Renal cortical epithelial cell (primary cell): Measurements from ENCODE around the gene GABRP. TPM values are rescaled to one million over a fixed set of nuclear protein-coding genes. Genes with fewer than 3 reads are reported as not detected.

Experiments
- DNase-seq: peaks from one replicate; pipeline ENCODE4 v3.0.0-alpha.2; 2011; ENCODE audit warnings: low read depth
- total RNA-seq: library from RNA; depleted of rRNA; stranded (reverse); fragments of >200 nt; gene quantifications from 2 replicates; pipeline ENCODE4 v1.2.3, GENCODE V29; 2014

Gene GABRP
- total RNA-seq, 1 donor from 2014 or later: 0.45 TPM

GRCh38 chr5:170861667-170861916, 78.1 kb downstream of the GABRP start:
- no peak for DNase-seq

GRCh38 chr5:170861917-170862766, 78.6 kb downstream of the GABRP start, which contains the start of gene RANBP17:
RANBP17 (plus strand) TSS chr5:170862018.
- DNase-seq: no peak

GRCh38 chr5:170863646-170864045, 80.1 kb downstream of the GABRP start:
- DNase-seq: no peak

Other genes with a start within 250 kb of the GABRP start
- gene RANBP17, start 78.3 kb downstream of the GABRP start, total RNA-seq: 5.7 and 9.6 TPM in 2 replicates